ENCODE results near the gene GTPBP3.

GTPBP3 gene

DNA sequence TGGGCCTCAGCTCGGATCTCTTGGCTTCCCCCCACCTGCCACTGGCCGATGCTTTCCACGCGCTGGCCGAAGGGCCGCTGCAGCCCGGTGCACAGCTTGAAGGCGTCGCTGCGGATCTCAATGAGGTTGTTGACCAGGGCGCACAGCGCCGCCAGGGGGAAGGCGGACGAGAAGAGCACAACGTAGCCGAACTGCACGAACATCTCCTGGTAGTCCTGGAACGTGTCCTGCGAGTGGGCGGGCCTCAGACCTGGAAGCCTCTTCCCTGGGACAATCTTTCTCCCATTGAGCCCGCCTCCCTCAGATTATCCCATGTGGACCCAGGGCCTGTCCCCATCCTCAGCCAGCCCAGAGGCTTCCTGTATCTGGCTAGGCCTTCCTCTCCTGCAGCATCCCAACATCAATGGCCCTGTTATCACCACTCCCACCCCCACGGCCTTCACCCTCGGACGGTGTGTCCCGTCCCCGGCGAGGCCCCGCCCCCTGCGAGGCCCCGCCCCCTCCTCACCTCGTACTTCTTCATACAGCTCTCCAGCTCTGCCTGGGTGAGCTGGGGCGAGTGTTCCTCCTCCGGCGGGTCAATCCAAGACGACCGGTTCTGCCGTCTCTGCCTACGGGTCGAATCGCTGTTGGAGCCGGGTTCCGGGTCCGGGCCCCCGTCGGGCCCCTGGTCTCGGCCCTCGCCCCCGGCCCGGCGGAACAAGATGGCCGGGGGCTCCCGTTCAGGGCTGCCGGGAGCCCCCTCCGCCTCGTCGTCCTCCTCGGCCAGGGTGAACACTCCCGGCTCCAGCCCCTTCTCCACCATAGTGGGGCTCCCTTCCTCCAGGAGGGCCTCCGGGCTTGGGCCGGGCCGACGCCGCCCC, 9.5 kb upstream of the GTPBP3 start:
- peak; percentile 58 to 71 for DNase-seq

DNA sequence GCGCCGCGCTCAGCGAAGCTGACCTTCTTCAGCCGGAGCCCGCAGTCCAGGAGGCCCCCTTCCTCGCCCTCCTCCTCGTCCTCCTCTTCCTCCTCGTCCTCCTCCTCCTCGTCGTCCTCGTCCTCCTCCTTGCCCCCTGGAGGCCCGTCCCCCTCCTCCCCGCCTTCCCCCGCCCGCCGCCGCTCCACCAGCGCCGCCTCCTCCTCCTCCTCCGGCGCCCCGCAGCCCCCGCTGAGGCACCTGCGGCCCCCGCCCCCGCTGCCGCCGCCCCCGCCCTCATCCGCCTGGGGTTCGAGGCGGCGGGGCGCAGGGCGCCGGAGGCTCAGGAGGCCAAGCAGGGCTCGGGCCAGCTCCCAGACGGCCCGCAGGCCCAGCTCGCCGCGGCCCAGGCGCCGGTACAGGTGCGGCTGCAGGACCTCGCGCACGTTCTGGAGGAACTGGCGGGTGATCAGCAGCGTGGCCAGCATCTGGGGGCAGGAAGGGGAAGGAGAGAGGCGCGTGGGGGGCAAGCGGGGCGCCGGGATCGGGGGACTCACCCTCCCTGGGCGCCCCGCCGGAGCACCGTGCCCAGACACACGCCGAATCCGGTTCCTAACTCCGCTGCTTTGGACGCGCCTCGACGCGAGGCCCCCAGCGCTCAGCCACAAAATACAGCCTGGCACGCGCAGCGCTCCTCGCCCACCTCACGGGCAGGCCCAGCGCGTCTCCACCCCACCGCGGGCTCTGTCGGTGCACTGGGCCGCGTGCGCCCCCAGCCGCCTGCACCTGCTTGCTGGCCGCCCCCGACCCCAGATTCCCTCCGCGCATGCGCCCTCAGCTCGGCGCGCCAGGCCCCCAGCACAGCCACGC, 8.6 kb upstream of the GTPBP3 start:
- DNase-seq, result peak in 1 of 2 donors; percentile 50

DNA sequence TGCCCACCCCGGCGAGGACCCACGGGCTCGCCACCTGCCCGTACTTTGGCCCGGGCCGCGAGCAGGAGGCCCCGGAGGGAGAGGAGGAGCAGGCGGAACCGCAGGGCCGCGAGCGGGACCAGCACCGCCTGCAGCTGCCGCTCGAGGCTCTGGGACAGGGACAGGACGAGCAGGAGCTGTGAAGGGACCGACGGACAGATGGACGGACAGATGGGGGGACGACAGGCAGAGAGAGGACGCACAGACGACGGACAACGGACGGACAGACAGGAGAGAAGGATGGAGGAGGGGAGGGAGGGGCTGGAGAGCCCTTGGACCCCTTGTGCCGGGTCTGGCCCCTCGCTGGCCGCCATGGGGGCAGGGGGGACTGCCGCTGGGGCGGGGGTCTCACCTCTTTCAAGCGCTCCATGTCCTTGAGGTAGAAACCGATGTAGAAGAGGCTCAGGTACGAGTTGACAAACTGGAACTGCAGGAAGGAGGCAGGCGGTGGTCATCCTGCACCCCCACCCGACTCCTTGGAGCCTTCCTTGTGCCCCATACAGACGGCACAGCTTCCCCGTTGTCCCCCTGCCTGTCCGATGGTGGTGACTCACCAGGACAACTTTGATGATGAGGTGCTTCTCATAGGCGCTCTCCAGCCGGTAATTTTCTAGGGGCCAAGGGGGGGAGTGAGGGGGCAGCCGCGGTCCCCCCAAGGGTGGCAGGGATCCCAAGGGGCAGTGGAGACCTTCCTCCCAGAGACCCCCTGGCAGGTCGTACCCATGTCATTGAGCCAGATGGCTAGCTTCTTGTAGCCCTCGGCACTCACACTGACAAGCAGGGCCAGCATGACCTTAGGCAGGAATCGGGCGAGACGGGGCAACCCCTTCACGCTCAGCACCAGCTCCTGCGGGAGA, 7.7 kb upstream of the GTPBP3 start:
- DNase-seq, result no peak

DNA sequence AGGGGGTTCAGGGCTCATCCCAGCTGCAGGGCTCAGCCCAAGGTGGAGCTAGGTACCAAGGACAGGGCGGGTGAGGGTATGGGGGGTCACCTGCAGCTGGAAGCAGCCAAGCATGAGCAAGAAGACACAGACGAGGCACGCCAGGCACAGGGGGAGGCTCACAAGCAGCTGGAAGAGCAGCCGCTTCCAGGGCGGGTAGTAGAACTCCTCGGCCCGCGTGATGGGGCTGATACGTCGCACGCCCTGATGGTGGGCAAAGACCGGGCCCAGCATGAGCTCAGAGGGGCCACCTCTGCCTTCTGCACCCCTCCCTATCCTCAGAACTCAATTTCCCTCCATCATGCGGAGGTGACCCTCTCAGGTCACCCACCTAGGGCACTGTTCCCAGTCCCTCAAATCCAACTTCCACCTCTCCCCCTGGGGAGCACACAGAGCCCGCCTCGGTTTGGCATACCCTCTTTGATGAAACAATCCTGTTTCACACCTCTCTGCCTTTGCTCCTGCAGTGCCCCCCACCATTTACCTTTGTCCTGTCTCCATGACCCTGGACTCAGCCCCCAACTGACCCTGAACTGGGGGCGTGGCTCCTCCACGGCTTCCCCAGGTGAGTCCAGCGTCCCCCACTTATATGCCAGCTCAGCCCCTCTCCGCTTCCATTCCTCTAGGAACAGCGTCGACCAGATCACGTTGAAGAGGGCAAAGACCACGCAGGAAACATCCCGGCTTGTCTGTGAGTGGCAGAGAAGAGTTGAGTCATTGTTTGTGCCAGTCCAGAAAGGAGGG, 6.9 kb upstream of the GTPBP3 start:
- DNase-seq, result no peak

DNA sequence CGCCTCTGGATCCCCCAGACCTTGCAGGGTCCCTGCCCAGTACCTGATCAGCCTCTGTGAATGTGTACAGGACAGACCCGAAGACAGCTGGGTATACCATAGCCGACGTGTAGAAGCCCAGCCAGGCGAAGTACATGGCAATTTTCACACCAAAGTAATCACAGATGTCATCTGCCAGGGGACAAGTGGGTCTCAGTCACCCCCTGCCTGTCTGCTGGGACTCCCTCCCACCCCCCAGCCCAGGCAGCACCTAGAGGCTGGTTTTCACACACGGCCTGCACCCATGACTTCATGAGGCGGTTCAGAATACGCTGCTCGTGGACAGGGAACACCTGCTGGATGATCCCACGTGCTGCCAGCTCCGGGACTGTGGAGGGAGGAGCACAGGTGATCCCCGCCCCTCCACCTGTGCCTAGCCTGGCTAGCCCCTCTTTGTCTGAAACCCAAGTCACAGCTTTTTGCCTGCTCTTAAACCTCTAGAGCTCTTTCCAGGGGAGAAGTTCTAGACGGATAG, 6.3 kb upstream of the GTPBP3 start:
- no peak for DNase-seq

DNA sequence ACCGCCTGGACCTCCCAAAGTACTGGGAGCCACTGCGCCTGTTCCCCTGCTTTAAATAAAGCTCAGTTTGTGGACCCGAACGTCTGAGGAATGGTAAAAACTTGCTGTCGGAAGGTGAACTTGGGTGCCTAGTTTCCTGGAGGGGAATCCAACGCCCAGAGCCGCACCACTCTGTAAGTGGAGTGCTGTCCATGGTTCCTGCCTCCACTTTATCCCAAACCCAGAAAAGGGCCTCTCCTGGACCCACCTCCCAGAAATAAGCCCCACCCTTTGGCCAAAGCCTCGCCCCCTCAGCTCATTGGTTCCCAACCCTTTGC, 5.0 kb upstream of the GTPBP3 start:
- no peak for DNase-seq

DNA sequence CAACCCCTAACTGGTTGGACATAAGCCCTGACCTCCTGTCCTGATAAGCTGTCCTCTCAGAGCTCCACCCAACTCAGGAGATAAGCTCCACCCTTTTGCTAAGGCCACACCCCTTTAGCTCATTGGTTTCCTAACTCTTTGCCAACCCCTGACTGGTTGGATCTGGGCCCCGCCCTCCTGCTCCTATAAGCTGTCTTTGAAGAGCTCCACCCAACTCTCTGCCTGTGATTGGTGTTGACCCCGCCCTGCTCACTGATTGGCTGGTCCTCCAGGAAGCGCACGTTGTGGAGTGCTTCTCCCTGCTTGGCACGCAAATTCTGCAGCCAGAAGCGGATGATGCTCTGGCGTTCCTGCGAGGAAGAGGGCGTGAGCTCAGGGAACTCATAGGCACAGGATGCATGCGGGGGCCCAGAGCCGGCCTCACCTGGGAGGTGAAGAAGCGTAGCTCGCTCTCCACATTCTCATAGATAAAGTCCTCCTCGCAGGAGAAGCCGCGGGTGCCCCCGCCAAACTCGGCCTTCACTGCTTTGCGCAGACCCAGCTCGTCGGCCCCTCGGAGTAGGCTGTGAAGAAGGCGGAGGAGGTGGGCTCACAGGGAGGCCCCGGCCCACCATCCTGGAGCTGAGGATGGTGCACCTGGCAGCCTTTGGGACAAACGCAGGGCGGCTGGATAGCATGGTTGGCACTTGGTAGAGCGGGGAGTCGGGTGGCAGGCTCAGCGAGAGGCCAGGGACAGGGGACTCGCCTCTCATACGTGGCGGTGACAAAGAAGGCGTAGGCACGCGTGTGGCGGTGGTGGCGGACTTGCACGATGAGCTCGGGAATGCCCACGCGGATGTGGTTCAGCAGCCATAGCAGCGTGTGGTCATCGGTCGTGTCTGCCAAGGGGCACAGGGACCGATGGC, 4.4 kb upstream of the GTPBP3 start:
- peak; percentile 55 to 63 for DNase-seq

DNA sequence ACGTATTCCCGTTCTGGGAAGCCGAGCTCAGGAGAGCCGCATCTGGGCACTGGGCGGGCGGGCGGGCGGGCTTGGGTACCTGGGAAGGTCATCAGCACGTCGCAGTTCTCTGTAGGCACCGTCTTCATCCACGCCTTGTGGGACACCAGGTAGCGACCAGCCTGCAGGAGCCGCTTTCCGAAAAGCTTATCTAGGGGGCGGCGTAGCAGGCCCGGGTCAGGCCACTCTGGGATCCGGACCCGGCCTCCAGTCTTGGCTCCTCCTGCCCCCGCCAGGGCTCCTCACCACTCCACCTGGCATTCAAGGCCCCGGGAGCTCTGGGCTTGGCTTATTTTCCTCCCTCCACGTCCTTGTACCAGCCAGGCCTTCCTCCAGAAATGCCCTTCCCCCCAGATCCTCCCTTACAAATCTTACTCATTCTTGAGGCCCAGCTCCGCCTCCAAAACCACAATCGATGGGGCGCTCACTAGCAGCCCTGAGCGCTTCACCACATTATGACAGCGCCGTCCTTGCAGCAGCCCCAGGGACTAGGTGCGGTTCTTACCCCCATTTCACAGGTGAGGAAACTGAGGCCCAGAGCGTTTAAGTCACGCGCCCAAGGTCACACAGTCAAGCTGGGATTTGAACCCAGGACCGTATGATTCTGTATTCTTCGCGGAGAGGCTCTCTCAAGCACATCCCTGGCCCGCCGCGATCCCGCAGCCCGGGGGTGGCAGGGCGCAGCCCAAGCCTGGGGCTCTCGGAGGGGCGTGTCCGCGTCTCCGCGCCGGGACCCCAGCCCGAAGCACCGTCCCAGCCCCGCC, 3.5 kb upstream of the GTPBP3 start:
- peak; percentile 72 to 75 for DNase-seq

DNA sequence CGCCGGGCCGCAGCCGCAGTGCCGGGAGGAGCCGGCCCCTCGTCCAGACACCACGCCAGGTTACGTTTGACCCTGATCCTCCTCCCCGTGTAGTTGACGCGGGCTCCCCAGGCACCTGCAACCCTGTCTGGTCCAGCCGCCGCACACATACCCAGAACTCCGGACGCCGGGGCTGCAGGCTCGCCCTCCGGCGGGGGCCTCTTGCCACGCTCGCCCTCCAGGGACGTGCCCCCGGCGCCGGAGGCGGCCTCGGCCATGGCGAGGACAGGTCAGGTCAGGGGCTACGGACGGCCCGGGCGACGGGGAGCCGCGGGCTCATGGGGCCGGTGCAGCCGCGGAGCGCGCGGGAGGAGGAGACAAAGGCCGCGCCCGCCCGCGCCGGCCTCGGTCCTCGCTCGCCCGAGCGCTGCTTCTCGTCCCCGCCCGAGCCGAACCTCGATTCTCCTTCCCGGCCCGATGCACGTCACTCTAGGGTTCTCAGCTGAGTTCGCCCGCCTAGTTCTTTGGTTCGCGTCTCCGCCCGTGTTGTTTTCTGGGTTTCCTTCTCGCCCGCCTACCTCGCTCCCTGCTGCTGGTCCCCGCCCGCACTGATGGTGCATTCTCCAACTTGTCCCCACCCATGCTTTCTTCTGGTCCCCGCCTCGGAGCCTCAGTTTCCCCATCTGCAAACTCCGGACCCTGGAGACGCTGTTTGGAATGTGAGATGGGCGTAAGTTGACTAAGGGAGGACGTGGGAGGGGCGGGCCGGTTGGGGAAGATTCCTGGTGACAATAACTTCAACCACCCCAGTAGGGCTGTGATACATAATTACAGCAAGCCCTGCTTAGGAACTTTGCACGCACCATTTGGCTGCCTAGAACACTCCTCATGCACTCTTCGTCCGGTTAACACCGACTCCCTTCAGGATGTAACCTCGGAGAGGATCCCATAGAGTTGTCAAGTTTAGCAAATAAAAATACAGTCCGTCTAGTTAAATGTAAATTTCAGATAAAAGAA, 2.6 kb upstream of the GTPBP3 start, which contains the start of gene ANO8:
ANO8 (minus strand) TSS at position 442 of the 996 bp plus-strand sequence; CDS start at position 257, 185 bp downstream.
- peak; percentile 95 to 98 for DNase-seq

DNA sequence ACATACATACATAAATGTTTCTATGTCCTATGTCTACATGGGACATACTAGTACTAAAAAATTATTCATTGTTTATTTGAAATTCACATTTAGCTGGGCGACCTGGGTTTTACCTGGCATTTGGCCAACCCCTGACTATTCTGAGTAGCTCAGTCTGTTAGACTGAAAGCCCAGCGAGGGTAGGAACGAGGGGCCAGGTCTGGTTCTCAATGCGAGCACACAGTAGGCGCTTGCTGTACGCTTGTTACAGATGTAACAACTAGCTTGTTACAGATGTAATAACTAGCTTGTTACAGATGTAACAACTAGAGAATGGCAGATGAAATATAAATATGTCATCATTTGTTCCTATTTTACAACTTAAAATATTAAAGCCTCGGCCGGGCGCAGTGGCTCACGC, 1.8 kb upstream of the GTPBP3 start:
- DNase-seq, result no peak

DNA sequence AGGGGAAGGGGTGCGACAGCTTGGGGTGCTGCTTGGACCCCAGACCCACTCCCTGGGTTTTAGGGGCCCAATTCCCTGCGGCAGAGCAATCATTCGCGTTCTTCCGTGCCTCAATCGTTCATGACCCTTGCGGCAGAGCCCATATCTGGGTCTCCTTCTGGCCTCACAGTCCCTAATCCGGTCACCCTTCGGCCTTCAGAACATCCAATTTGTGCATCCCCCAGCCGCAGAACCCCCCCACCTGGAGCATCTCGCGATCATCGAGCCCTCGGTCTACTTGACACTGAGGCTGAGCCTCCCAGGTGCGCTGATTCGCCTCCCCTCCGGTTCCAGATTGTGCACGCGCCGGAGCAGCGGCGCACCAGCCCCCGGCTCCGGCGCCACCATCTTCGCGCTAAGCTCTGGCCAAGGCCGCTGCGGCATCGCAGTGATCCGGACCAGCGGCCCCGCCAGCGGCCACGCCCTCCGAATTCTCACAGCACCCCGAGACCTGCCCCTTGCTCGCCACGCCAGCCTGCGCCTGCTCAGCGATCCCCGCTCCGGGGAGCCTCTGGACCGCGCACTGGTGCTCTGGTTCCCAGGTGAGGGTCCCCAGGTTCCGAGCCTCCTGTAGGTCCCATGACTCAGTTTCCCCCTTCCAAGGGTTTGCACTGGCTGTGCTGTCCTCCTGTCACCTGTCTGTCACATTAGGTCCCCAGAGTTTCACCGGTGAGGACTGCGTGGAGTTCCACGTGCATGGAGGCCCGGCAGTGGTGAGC, 501 bp downstream of the GTPBP3 start:
- DNase-seq, result no peak

DNA sequence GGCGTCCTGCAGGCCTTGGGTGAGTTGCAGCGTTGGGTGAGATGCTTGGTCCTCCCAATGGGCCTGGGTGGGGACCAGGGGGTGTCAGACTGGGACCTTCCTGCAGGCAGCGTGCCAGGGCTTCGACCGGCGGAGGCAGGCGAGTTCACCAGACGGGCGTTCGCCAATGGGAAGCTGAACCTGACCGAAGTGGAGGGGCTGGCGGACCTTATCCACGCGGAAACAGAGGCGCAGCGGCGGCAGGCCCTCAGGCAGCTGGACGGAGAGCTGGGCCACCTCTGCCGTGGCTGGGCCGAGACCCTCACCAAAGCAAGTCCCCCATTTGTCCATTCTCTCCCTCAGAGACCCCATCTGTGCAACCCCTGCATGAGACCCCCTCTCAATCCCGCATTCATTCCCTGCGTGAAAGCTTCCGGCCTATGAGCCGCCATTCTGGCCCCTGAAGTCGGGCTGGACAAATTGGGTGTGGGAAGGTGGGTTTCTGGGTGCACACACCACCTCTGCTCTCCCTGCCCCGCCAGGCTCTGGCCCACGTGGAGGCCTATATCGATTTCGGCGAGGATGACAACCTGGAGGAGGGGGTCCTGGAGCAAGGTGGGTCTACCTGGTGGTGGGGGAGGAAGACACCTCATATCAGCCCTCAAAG, 1.2 kb downstream of the GTPBP3 start:
- no peak for DNase-seq

DNA sequence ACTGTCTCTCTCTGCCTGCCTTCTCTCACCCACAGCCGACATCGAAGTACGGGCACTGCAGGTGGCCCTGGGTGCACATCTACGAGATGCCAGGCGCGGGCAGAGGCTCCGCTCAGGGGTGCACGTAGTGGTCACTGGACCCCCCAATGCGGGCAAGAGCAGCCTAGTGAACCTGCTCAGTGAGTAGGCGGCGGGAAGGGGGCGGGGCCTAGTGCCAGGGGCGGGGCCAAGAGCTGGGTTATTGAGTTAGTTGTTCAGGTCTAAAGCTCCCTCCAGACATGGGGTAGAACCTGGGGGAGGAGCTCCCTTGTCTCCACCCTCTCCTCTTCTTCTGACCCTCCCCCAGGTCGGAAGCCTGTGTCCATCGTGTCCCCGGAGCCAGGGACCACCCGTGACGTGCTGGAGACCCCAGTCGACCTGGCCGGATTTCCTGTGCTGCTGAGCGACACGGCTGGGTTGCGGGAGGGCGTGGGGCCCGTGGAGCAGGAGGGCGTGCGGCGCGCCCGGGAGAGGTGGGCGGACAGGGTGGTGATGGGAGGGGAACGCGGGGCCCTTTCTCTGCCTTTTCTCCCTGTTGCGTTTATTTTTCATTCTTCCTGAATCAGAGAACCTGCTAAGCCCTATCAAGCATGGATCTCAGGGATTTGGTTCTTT, 1.9 kb downstream of the GTPBP3 start:
- DNase-seq, result peak in 1 of 2 donors; percentile 46

DNA sequence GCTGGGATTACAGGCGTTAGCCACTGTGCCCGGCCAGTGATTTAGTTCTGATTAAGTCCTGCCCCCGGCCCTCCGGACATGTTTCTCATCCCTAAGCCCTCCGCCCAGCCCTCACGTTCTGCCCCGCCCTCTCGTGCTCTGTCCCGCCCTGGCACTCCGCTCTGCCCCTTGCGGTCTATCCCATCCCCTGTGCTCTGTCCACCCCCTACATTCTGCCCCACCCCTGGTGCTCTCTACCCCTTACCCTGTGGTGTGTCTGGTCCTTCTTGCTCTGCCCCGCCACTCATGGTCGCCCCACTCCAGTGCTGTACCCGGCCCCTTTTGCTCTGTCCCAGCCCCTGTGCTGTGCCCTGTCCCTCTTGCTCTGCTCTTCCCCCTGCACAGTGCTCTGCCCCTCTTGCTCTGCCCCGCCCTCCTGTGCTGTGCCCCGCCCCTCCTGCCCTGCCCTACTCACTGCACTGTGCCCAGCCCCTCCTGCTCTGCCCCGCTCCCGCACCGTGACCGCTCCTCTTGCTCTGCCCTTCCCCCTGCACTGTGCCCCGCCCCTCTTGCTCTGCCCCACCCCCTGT, 3.0 kb downstream of the GTPBP3 start:
- no peak for DNase-seq

DNA sequence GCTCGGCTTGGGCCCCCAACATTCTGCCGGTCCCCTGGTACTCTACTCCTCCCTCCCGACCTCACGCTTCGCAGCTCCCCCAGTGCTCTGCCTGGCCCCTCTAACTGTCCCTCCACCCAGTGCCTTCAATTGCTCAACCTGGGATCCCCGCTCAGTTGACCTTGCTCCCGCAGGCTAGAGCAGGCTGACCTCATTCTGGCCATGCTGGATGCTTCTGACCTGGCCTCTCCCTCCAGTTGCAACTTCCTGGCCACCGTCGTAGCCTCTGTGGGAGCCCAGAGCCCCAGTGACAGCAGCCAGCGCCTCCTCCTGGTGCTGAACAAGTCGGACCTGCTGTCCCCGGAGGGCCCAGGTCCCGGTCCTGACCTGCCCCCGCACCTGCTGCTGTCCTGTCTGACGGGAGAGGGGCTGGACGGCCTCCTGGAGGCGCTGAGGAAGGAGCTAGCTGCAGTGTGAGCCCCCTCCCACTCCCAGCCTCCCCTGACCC, 3.6 kb downstream of the GTPBP3 start:
- DNase-seq, result no peak

DNA sequence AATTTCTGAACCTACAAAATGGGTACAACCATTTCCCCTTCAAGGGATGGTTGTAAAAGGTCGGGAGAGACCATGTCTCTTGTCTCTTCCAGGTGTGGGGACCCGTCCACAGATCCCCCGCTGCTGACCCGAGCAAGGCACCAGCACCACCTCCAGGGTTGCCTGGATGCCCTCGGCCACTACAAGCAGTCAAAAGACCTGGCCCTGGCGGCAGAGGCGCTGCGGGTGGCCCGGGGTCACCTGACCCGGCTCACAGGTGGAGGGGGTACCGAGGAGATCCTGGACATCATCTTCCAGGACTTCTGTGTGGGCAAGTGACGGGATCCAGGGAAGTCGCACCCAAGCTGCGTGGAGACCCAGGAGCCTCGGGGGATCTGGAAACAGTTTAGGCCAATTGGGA, 4.0 kb downstream of the GTPBP3 start:
- DNase-seq, result no peak
